NT2/D1 (cell line): ENCODE data around the gene RNU1-3.
"Not testable (repeated sequence)": the region's sequence is repeated elsewhere in the genome, so short reads cannot be mapped to it uniquely, and the experiment has no call there.

Experiments
- YY1 ChIP-seq: IDR thresholded peaks from 2 replicates; pipeline ENCODE4 v1.6.1; 2011; ENCODE audit not compliant: insufficient read length, insufficient read depth
- ZNF274 ChIP-seq: IDR thresholded peaks from 2 replicates; pipeline ENCODE4 v1.6.1; 2011; ENCODE audit warnings: mild to moderate bottlenecking, low read depth, low read length

DNA sequence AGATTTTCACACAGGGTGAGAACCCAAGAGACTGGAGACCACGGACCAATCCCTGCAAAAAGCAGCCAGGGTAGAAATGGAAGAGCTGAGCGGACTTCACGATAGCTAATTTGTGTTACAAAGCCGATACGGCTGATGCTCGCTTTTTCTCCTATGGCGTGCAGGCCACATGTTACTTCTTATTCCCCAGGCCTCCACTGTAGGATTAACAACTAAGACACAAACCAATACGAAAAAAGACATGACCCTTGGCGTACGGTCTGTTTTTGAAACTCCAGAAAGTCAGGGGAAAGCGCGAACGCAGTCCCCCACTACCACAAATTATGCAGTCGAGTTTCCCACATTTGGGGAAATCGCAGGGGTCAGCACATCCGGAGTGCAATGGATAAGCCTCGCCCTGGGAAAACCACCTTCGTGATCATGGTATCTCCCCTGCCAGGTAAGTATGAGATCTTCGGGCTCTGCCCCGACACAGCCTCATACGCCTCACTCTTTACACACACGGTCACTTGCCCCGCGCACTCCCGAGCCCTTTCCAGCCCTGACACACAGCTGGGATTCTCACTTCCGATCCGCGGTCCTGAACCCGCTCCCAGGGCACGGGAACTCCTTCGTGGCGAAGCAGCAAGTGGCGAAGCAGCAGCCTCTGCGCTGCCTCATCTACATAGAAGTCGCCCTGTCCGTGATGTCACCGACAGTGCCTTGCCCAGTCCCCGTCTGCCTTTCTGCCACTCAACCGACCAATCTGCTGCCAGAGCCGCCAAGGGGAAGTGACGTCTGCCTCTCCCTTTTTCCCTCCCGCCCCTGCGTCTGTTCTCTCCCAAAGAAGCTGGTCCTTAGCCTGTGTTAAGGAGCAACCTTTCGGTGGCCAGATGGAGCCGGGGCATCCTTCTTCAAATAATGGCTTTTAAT, at the start of gene RNU1-3:
- not testable (repeated sequence) for TF ChIP-seq ZNF274, YY1
